BE2C (cell line): ENCODE results near the gene DPH2.

ENCODE experiments used
- DNase-seq: peaks from one replicate; pipeline ENCODE4 v3.0.0-alpha.2; 2020
- H3K27me3 ChIP-seq: fragments of 250-450 bp; sonication (Bioruptor Pico); 2 replicates; pipeline ENCODE4 v1.5.1; 2020; ENCODE audit warnings: mild to moderate bottlenecking
- H3K36me3 ChIP-seq: fragments of 250-450 bp; sonication (Bioruptor Pico); 2 replicates; pipeline ENCODE4 v1.5.1; 2020; ENCODE audit warnings: mild to moderate bottlenecking
- H3K4me1 ChIP-seq: fragments of 250-450 bp; sonication (Bioruptor Pico); 2 replicates; pipeline ENCODE4 v1.5.1; 2020
- H3K4me3 ChIP-seq: 2 replicates; pipeline ENCODE4 v1.5.1; 2011; ENCODE audit warnings: low read depth, low read length
- H3K9me3 ChIP-seq: fragments of 250-450 bp; sonication (Bioruptor Pico); 2 replicates; pipeline ENCODE4 v1.5.1; 2020
- TF ChIP-seq, protein P1 (sequence below): IDR thresholded peaks from 2 replicates; pipeline ENCODE4 v1.5.1; 2012; ENCODE audit warnings: mild to moderate bottlenecking, low read depth, low read length

Gene DPH2

DNA sequence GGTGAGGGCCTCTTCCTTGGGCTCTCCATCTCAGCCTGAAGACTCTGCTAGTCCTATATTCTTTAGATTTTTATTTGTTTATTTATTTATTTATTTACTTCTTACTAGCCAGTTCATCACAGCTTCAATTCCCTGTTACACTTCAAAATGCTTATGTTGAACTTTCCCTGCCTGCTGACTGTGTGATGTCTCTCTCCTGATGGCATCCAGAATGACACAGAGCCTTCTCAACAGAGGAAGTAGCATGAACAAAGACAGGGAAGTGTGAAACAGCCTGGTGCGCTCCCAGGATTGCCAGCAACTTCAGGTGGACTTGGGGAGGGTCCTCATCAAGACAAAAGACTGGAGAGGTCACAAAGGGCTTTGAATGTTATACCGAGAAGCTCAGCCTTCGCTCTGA, 27.4 kb upstream of the DPH2 start:
- Histone ChIP-seq H3K4me3 (no peak overlapping the region), H3K27me3 (no peaks in the 10 kb centered on the region), H3K9me3 (no peaks in the 10 kb centered on the region), H3K36me3 (no peaks in the 10 kb centered on the region), H3K4me1 (no peaks in the 10 kb centered on the region)
- TF ChIP-seq, protein P1, sequence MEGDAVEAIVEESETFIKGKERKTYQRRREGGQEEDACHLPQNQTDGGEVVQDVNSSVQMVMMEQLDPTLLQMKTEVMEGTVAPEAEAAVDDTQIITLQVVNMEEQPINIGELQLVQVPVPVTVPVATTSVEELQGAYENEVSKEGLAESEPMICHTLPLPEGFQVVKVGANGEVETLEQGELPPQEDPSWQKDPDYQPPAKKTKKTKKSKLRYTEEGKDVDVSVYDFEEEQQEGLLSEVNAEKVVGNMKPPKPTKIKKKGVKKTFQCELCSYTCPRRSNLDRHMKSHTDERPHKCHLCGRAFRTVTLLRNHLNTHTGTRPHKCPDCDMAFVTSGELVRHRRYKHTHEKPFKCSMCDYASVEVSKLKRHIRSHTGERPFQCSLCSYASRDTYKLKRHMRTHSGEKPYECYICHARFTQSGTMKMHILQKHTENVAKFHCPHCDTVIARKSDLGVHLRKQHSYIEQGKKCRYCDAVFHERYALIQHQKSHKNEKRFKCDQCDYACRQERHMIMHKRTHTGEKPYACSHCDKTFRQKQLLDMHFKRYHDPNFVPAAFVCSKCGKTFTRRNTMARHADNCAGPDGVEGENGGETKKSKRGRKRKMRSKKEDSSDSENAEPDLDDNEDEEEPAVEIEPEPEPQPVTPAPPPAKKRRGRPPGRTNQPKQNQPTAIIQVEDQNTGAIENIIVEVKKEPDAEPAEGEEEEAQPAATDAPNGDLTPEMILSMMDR, result no peak
- no peak for DNase-seq

DNA sequence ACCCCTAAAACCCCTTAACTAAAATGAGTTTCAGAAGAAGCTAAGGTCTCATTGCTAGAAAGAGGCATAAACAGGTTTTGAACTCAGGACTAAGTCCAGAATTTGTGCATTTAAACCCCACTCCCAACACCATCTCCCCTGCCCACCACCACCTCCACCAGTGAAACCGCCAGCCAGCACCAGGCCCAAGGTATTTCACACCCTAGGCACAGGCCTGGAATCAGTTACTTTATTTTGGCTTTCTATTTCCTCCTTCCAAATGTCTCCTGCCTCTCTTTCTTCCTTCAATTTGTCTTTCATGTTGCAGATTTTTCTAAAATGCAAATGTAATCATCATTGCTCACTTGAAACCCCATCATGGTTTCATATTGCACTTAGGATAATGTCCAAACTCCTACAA, 24.9 kb upstream of the DPH2 start:
- Histone ChIP-seq H3K4me1 (no peaks in the 10 kb centered on the region), H3K9me3 (no peaks in the 10 kb centered on the region), H3K36me3 (no peaks in the 10 kb centered on the region), H3K4me3 (no peak overlapping the region), H3K27me3 (no peaks in the 10 kb centered on the region)
- DNase-seq, result no peak
- TF ChIP-seq, protein P1, result no peak

DNA sequence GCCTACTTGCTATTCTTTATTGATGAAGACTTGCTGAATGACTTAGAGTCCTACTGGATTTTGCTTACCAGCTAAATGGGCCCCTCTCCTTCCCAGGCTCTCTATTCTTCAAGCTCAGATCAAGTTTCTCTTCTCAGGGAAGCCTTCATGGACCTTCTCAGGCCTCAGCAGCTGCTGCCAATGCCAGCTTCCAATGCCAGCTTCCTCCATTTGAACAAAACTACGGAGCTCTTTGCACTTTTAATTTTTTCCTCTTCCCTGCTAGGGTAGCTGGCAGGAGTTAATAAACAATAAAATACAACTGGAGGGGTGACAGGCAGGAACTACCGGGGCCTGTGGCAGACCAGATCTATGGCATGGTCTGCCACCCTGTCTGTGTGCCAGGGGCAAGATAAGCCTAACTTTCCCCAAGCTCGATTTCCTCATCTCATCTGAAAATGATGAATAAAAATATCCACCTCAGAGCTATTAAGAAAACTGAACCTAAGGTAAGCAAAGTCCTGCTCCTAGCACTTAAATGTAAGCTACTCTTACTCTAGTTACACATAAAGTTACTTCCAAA, 24.1 kb upstream of the DPH2 start:
- peak overlapping the region; percentile 80 for H3K4me3 ChIP-seq
- H3K36me3 ChIP-seq, result no peaks in the 10 kb centered on the region; the same call in 1 of the 2 replicates
- H3K4me1 ChIP-seq, result no peaks in the 10 kb centered on the region
- TF ChIP-seq, protein P1, result no peak
- H3K27me3 ChIP-seq, result no peaks in the 10 kb centered on the region
- DNase-seq, result no peak
- no peaks in the 10 kb centered on the region for H3K9me3 ChIP-seq

DNA sequence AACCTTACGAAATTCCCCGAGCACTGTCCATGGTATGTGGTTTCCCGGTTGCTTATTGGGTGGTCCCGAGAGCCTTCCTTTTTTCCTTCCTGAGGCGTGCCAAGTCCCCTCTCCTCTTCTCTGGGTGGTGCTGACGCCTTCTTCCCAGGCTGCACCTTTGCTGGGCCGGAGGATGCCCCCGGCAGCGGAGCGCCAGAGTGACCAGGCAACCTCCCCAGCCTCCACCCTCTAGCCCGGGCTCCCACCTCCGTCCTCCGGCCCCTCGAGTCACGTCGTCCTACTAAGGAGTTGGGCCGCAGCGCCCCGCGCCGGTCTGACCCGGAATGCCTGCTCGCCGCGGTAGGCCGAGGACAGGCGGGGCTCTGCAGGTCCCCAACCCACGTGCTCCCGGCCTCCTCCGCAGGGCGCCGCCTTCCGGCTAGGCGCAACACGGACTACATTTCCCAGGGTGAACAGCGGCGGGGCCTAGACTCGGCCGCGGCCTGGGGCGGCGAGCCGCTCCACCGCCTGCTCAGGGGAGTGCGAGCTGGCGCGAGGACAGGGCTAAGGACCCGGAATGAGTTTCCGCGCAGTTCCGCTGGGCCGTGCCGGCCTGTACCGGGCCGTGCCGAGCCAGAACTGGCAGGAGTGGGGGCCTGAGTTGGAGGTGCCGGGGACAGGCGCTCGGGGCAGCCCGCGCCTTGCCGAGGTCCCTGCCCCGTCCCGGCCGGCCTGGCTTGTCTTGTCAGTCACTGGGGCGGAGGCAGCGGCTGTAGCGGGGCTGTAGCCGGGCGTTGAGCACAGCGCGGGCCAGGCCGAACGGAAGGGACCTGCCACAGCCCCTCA, 23.4 kb upstream of the DPH2 start, which contains the start of gene IPO13:
Gene IPO13 (plus strand): TSS at position 715 of the 825 bp plus-strand sequence. CDS start 651 bp downstream, outside the sequence.
- H3K4me1 ChIP-seq, result no peaks in the 10 kb centered on the region
- H3K9me3 ChIP-seq, result no peaks in the 10 kb centered on the region
- H3K36me3 ChIP-seq, result no peaks in the 10 kb centered on the region; the same call in 1 of the 2 replicates
- H3K27me3 ChIP-seq, result no peaks in the 10 kb centered on the region
- peak; percentile 94 for DNase-seq
- TF ChIP-seq, protein P1, result peak; percentile 51
- peak within 1 kb of the TSS; percentile 80 for H3K4me3 ChIP-seq

DNA sequence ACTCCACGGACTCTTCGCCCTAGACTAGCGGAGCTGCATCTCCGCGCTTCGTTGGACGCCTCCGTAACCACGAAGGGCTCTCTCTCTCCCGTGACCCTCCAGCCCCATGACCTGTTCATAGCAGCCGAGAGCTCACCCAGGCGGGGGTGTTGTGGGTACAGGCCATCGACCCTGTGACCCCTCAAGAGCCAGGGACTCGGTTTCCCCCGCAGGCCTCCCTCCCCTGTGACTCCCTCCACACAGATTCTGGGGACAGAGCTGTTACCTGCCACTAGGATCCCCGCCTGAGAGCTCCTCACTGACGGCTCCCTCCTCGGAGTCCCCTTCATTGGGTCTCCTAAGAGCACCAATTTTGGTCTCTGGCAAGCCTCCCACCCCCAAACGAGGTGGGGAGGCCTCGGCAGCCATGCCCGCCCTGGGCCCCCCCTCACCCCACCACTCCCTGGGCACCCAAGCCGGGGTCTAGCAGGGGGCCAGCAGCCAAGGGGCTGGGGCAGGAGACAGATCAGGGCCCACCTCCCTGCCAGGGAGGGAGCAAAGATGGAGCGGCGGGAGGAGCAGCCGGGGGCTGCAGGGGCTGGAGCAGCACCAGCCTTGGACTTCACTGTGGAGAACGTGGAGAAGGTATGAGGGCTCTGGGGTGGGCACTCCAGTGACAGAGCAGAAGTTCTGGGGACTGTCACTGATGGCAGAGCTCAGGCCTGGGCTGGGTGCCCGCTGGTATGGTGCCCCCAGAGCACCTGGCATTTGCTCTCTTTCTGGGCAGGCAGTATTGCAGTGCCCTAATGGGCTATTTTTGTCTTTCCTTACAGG, 22.5 kb upstream of the DPH2 start:
- Histone ChIP-seq H3K27me3 (no peaks in the 10 kb centered on the region), H3K4me1 (no peaks in the 10 kb centered on the region), H3K4me3 (peak overlapping the region; percentile 80), H3K9me3 (no peaks in the 10 kb centered on the region), H3K36me3 (no peaks in the 10 kb centered on the region; the same call in 1 of the 2 replicates)
- TF ChIP-seq, protein P1, result no peak
- DNase-seq, result no peak
